ENCODE measurements around the gene CETP. TPM values are rescaled to one million over a fixed set of nuclear protein-coding genes. Genes with fewer than 3 reads are reported as not detected.
"Not testable (repeated sequence)": the region's sequence is repeated elsewhere in the genome, so short reads cannot be mapped to it uniquely, and the experiment has no call there.

The CETP gene
- total RNA-seq, 4 donors from 2014 or later: 0.55 TPM; not detected in 3

DNA sequence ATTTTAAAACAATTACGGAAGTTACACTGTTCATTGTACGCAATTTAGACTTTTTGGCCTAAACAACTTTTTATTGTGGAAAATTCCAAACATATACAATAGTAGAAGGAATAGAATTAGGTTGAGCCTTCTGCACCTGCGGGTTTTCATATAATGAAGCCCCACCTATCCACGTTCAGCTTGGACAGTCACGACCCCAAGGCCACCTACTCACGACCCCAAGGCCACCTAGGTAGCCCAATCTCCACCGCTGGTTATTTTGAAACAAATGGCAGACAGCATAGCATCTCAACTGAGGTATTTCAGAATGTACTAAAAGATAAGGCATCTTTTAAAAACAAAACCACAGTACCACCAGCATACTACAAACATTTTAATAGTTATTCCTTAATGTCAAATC is 28.2 kb downstream of the CETP start:
- intact Hi-C loops (cut with DNase I; ENCODE audit: low total_unique reads): no loop called here
- Histone ChIP-seq H3K36me3 (no peaks in the 10 kb centered on the region), H3K9me3 (no peaks in the 10 kb centered on the region), H3K4me3 (peak overlapping the region; percentile 58 to 71 (median 68)), H3K27me3 (no peaks in the 10 kb centered on the region), H3K4me1 (peaks cover 27 to 73% (median 42%) of the 10 kb centered on the region in 4 donors), H3K27ac (peak overlapping the region; percentile 89 to 93 (median 91))
- WGBS, 2 donors (ENCODE audit: low coverage in 1 of 2): 0 to 8% methylated on average over 2 to 7 of the region's 7 CpGs
- in situ Hi-C loops (cut with MboI; ENCODE audit: low pct_ligation_motif_present in 1 of 4, low pct_unique_long_range_greater_than_20kb in 1 of 4, low sequenced_read_pairs in 3 of 4): no loop called here
- TF ChIP-seq POLR2A (IDR thresholded peaks at IDR 0.05): no peak
- no peak for TF ChIP-seq EP300 (IDR thresholded peaks at IDR 0.05; ENCODE audit: low read depth)
- TF ChIP-seq POLR2AphosphoS5 (IDR thresholded peaks at IDR 0.05): no peak
- TF ChIP-seq, protein P1, sequence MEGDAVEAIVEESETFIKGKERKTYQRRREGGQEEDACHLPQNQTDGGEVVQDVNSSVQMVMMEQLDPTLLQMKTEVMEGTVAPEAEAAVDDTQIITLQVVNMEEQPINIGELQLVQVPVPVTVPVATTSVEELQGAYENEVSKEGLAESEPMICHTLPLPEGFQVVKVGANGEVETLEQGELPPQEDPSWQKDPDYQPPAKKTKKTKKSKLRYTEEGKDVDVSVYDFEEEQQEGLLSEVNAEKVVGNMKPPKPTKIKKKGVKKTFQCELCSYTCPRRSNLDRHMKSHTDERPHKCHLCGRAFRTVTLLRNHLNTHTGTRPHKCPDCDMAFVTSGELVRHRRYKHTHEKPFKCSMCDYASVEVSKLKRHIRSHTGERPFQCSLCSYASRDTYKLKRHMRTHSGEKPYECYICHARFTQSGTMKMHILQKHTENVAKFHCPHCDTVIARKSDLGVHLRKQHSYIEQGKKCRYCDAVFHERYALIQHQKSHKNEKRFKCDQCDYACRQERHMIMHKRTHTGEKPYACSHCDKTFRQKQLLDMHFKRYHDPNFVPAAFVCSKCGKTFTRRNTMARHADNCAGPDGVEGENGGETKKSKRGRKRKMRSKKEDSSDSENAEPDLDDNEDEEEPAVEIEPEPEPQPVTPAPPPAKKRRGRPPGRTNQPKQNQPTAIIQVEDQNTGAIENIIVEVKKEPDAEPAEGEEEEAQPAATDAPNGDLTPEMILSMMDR (IDR thresholded peaks at IDR 0.05): no peak
- DNase-seq: peak; percentile 4

DNA sequence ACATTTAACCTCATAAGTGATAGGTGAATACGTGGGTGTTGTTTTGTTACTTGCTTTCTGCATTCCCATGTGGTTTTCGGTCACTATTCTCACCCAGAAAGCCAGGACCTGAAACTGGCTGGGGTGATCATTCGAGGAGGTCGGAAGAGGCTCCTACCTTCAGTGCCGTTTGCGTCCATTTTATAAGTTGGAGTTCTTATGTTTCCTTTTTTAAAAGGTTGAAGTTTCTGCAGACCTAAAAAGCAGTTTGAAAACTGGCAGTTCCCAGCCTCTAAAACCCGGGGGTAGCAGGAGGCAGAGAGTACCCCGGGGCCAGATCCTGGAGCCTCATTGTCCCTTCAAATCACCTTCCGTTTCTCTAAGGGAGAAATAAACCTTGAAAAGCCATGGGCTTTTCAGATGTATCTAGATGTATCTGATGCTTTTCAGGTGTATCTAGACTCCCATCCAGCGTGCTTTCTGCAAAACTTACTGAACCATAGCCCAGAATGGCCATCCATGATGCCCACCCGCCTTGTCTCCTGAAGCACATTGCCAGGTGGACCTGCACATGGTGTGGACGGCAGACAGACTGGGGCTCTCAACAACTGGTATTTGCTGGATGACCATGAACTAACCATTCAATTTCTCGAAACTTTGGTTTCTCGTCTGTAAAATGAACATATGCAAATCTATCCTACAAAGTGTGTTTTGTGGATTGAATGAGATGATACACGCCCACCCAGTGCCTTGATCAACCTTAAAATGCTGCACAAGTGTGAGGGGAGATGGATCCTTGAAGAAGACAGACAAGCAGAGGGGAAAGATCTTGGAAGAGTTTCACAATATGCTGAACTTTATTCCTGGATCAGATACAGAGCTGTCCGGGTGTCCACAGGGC is 28.9 kb downstream of the CETP start:
- in situ Hi-C loops (cut with MboI; ENCODE audit: low pct_ligation_motif_present in 1 of 4, low pct_unique_long_range_greater_than_20kb in 1 of 4, low sequenced_read_pairs in 3 of 4): no loop called here
- peak; percentile 10 for DNase-seq

DNA sequence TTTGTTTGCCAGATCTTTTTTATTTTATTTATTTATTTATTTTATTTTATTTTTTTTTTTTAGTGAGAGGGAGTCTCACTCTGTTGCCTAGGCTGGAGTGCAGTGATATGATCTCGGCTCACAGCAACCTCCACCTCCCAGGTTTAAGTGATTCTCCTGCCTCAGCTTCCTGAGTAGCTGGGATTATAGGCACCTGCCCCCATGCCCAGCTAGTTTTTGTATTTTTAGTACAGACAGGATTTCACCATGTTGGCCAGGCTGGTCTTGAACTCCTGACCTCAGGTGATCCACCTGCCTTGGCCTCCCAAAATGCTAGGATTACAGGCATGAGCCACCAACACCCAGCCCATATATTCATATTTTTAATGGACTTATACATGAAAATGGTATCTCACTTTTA is 30.7 kb downstream of the CETP start:
- intact Hi-C loops (cut with DNase I; ENCODE audit: low total_unique reads); DNase-seq; H3K27me3 ChIP-seq; H3K9me3 ChIP-seq; in situ Hi-C loops (cut with MboI; ENCODE audit: low pct_ligation_motif_present in 1 of 4, low pct_unique_long_range_greater_than_20kb in 1 of 4, low sequenced_read_pairs in 3 of 4); H3K36me3 ChIP-seq: not testable (repeated sequence)
- H3K4me1 ChIP-seq: peaks cover 16 to 56% (median 37%) of the 10 kb centered on the region in 4 donors
- peak overlapping the region; percentile 89 to 93 (median 91) for H3K27ac ChIP-seq
- peak overlapping the region in 1 of 4 donors; percentile 37 for H3K4me3 ChIP-seq
- 60 to 94% methylated on average over 1 of the region's 1 CpG for WGBS, 2 donors (ENCODE audit: low coverage in 1 of 2)

More for the DNA sequence above, 28.9 kb downstream of the CETP start:
- WGBS, 2 donors (ENCODE audit: low coverage in 1 of 2): 63 to 67% methylated on average over 7 to 16 of the region's 16 CpGs
- TF ChIP-seq POLR2AphosphoS5 (IDR thresholded peaks at IDR 0.05) (no peak), POLR2A (IDR thresholded peaks at IDR 0.05) (no peak), EP300 (IDR thresholded peaks at IDR 0.05; ENCODE audit: low read depth) (no peak)
- TF ChIP-seq, protein P1 (IDR thresholded peaks at IDR 0.05): no peak
- peaks cover 20 to 66% (median 38%) of the 10 kb centered on the region in 4 donors for H3K4me1 ChIP-seq
- intact Hi-C loops (cut with DNase I; ENCODE audit: low total_unique reads): no loop called here
- H3K4me3 ChIP-seq: peak overlapping the region in 3 of 4 donors; percentile 58 to 71 (median 66)
- no peaks in the 10 kb centered on the region for H3K9me3 ChIP-seq
- H3K36me3 ChIP-seq: no peaks in the 10 kb centered on the region
- H3K27ac ChIP-seq: peak overlapping the region; percentile 89 to 93 (median 91)
- no peaks in the 10 kb centered on the region for H3K27me3 ChIP-seq

DNA sequence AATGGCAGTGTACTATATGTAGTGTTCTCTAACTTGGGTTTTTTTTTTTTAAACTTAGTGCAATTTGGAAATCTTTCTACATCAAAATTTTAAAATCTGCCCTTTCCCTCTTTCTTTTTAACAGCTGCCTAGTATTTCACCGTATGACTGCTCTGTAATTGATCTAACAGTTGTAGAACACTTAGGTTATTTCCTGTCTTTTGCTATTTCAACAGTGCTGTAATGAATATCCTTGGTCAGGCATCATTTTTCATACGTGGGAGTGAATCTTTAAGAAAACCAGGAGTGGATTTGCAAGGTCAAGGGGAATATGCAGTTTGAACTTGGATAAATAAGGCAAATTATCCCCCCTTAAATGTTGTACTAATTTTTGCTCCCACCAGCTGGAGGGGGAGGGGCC is 31.5 kb downstream of the CETP start:
- peaks cover 16 to 50% (median 35%) of the 10 kb centered on the region in 4 donors for H3K4me1 ChIP-seq
- in situ Hi-C loops (cut with MboI; ENCODE audit: low pct_ligation_motif_present in 1 of 4, low pct_unique_long_range_greater_than_20kb in 1 of 4, low sequenced_read_pairs in 3 of 4) (no loop called here), intact Hi-C loops (cut with DNase I; ENCODE audit: low total_unique reads) (no loop called here)

More for the DNA sequence above, 31.5 kb downstream of the CETP start:
- Histone ChIP-seq H3K27ac (no peak overlapping the region), H3K36me3 (no peaks in the 10 kb centered on the region), H3K4me3 (no peak overlapping the region), H3K27me3 (no peaks in the 10 kb centered on the region), H3K9me3 (no peaks in the 10 kb centered on the region)
- TF ChIP-seq POLR2A (IDR thresholded peaks at IDR 0.05) (no peak), EP300 (IDR thresholded peaks at IDR 0.05; ENCODE audit: low read depth) (no peak), POLR2AphosphoS5 (IDR thresholded peaks at IDR 0.05) (no peak)
- TF ChIP-seq, protein P1 (IDR thresholded peaks at IDR 0.05): no peak
- WGBS, 2 donors (ENCODE audit: low coverage in 1 of 2): 44 to 64% methylated on average over 2 of the region's 2 CpGs
- no peak for DNase-seq
